G401 (cell line): ENCODE data around the gene GREB1L. TPM values are rescaled to one million over a fixed set of nuclear protein-coding genes. Genes with fewer than 3 reads are reported as not detected.
"Not testable (repeated sequence)": the region's sequence is repeated elsewhere in the genome, so short reads cannot be mapped to it uniquely, and the experiment has no call there.

Experiments used
- DNase-seq: peaks from one replicate; pipeline ENCODE4 v3.0.0-alpha.2; 2015; ENCODE audit warnings: low spot score
- in situ Hi-C: cut with HindIII; loops from 2 replicates; pipeline ENCODE4 v1.10.0; 2016; ENCODE audit warnings: low sequenced_read_pairs, mixed read lengths
- total RNA-seq: library from RNA; depleted of rRNA; stranded (reverse); fragments of >200 nt; shearing (Covaris generic); gene quantifications from 2 replicates; pipeline ENCODE4 v1.2.3, GENCODE V29; 2014; rRNA removed

GREB1L gene
- 7.6 and 11.7 TPM in 2 replicates for total RNA-seq

DNA sequence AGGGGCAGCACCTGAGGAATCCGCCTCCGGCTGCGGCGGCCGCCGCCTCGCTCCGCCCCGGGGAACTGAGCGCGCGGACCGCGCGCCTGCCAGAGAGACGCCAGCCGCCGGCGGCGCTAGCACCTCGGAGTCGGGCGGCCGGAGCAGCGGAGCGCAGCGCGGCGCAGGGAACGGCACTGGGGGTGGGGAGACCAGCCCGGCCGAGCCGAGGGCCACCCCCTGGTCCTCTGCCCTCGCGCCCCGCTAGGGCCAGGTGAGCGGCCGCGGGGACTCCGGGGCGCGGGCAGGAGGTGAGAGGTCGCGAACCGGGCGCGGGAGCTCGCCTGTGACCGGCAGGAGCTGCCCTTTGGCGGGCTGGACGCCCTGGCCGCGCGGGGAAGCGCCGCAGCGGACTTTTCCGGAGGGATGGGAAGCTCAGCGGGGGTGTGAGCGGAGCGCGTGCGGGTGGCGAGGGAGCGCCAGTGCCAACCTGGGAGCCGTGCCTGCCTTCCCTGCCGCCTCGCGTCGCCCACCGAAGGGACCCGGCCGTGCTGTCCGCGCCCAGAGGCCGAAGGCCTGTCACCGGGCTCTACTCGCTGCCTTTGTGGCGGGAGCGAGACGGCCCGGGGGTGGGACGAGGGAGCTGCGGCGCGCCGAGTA lies at the start of gene GREB1L:
GREB1L (plus strand) TSS at position 92 of the 639 bp plus-strand sequence. CDS start 141,287 bp downstream, outside the sequence.
- in situ Hi-C loops, result no loop called here
- peak; percentile 16 for DNase-seq

DNA sequence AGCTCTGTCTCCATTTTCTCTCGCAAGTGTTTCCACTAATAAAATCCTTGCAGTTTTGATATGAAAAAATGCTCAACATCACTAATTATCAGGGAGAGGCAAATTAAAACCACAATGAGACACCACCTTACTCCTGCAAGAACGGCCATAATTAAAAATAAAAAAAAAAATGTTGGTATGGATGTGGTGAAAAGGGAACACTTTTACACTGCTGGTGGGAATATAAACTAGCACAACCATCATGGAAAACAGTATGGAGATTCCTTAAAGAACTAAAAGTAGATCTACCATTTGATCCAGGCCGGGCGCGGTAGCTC lies 49.8 kb upstream of the GREB1L start:
- DNase-seq, result no peak
- in situ Hi-C loops, result no loop called here

DNA sequence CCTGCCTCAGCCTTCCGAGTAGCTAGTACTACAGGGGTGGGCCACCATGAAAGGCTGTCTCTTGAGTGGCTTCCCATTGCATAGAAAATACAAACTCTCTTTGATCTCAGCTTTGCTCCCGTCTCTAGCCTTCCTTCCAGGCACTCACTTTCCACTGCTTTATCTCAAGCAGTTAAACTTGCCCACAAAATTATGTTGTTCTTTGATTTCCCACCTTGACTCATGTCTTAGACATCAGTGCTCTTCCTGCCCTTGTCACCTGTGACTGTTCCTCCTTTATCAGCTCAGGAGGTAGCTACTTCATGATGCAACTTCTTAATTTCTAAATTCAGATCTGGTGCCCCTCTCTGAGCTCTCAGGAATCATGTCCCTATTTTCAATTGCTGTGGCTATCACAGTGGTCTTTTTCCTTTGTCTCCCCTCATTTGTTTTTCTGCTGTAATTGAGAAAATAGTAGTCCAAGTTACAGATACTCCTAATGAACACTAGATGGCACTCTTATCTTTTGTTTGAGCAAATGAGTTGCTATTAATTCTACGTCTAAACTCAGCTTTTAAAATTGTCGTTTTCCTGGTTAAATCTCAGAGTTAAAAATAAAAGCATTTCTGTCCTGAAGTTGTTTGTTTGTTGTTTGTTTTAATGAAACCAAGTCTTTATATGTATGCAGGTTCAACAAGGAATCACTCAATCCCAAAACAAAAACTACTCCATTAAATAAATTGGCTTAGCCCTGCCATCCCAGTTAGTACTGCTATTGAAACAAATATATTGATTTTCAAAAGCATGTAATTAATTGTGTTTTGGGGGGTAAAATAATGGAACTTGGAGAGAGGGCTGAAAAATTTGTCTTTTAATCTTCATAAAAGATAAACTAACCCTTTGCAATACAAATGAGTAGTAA lies 46.9 kb upstream of the GREB1L start:
- DNase-seq, result peak; percentile 56
- in situ Hi-C loops, result no loop called here

DNA sequence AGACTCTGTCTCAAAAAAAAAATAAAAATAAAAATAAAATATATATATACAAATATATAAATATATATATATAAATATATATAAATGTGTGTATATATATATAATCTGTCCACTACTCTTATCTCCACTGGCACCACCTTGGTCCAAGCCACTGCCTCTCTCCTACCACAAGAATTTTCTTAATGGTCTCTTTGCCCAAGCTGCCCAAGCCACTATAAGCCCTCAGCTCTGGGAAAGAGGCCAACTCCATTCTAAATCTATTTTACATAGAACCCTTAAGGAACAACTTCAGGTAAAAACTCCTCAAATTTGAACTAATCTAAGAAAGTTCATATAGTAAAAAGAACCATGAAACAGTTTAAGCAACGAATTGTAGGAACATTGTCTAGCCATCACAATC lies 45.6 kb upstream of the GREB1L start:
- in situ Hi-C loops, result no loop called here
- DNase-seq, result no peak

DNA sequence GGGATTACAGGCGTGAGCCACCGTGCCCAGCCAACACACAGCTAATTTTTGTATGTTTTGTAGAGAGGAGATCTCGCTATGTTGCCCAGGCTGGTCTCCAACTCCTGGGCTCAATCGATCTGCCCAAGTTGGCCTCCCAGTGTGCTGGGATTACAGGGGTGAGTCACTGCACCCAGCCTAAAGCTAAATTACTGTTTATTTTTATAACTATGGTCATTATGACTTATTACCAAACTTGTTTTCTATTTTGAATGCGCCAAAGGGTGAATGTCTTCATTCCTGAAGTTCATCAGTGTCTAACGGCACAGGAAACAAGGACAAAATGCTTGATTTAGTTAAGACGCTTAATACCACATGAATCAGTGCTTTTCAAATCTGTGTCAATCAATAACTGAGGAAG lies 38.9 kb upstream of the GREB1L start:
- in situ Hi-C loops, result loop anchor here (10.0 kb wide), 2 partner anchors 82 to 162 kb away; no protein-coding TSS in a partner anchor
- DNase-seq, result no peak

DNA sequence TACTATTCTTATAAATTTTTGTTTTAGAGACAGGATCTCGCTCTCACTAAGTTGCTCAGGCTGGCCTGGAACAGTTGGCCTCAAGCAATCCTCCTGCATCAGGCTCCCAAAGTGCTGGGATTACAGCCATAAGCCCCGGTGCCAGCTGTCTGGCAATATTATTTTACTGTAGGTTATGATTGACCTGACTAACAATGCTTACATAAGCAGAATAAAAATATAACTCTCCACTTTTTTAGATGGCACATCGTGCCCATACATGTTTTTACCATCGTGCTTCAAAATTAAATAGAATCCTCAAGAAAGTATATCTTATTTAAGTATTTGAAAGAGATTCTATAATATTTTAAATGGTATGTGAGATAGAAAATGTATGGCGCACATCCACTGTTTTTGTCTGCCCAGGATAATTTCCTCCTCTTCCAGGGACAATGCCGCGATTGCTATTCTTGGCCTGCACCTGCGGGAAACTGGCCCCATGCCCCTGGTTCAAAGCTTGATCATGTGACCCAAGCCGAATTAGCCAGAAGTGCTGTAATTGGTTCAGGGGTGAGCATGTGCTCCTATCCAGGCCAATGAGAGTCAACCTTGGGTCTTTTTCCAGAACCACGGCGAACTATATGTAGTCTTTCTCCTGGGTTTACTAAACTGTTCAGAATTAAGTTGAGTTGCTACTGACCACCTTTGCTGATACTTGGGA lies 38.3 kb upstream of the GREB1L start:
- DNase-seq, result no peak
- in situ Hi-C loops, result loop anchor here (10.0 kb wide), 2 partner anchors 81 to 161 kb away; no protein-coding TSS in a partner anchor

DNA sequence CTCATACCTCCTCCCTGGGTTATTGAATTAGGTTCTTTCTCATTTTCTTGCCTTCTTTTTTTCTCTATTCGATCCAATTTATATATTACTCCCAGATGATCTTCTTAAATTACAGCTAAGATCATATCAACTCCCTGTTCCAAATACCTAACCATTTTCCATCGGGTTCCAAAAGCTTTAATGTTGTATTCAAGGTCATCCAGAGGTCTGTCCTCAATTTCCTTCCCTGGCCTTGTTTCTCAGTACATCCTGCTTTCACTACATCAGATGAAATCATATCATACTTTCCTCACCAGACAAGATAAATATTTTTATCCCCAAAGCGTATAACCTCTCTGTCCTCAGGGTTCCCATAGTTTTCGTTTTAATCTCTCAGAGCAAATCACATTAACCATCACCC lies 36.3 kb upstream of the GREB1L start:
- in situ Hi-C loops, result loop anchor here (10.0 kb wide), 2 partner anchors 79 to 159 kb away; no protein-coding TSS in a partner anchor

DNA sequence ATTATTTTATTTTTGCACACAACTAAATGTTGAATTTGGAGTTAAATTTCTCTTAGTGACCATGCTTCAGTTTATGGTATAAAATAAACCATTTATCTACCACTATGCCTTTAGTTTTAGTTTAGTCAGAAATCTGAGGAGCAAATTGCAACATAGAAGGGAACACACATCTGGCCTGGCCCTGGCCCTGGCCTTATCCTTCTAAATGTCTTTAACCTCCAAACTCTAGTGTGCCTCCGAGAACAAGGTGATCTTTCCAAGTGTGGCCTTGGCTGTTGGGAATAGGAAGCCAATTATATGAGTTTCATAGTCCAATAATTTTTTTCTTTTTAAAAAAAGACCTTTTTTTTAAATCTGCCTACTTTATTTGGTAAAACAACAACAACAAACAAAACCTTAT lies 31.8 kb upstream of the GREB1L start:
- no peak for DNase-seq
- in situ Hi-C loops, result no loop called here

More for the DNA sequence above, 36.3 kb upstream of the GREB1L start:
- DNase-seq, result no peak

DNA sequence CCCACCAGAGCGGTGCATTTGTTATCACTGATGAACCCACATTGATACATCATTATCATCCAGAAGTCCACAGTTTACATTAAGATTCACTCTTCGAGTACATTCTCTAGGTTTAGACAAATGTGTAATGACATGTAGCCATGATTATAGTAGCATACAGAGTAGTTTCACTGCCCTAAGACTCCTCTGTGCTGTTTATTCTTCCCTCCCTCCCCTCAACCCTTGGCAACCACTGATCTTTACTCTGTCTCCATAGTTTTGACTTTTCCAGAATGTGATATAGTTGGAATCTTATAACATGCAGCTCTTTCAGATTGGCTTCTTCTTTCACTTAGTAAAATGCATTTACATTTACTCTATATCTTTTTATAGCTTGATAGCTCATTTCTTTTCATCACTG lies 31.2 kb upstream of the GREB1L start:
- in situ Hi-C loops, result no loop called here
- no peak for DNase-seq

DNA sequence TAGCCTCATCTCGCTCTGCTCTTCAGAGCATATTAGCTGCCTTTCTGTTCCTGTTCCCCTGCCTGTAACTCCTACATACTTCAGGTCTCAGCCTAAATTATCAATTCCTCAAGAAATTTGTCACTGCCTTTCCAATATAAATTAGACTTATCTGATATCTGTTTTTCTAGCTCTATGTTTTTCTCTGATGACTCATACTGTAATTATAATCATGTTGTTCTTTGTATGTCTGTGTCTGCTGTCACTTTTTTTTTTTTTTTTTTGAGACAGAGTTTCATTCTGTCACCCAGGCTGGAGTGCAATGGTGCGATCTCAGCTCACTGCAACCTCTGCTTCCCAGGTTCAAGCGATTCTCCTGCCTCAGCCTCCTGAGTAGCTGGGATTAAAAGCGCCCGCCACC lies 27.6 kb upstream of the GREB1L start:
- DNase-seq, in situ Hi-C loops: not testable (repeated sequence)

DNA sequence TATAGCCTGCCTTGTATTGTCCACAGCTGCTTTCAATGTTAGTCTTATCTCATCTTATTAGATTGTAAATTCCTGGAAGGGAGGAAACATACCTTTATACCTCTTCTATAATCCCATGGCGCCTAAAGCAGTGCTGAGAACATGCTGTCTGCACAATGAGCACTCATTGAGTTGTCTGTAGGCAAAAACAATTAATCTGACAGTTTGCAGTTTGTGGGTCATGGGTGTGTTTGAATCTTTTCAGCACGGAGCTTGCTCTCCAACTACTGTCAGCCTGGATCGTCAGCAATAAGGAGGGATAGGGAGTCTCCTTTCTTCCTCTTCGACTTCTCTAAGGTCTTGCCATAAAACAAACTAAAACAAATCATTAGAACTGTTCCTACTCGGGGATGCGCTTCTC lies 26.5 kb upstream of the GREB1L start:
- in situ Hi-C loops, result no loop called here
- no peak for DNase-seq

DNA sequence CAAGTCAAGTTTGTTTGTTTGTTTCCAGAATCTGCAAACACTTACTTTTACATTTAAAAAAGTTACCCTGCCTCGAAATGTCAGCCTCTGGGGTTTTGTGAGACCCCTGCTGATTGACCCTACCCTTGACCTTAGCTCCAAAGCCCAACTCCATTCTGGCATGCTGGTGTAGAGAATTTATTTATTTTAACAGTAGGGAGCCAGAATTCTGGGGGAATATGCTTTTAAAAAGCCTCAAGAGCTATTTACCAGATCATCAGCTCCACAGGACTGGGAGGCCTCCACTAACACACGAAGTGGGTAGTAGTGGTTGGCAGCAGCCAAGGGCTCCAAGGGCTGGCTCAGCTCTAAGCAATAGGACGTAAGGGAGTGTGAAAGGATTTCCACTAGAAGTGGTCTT lies 23.2 kb upstream of the GREB1L start:
- DNase-seq, result no peak
- in situ Hi-C loops, result no loop called here

DNA sequence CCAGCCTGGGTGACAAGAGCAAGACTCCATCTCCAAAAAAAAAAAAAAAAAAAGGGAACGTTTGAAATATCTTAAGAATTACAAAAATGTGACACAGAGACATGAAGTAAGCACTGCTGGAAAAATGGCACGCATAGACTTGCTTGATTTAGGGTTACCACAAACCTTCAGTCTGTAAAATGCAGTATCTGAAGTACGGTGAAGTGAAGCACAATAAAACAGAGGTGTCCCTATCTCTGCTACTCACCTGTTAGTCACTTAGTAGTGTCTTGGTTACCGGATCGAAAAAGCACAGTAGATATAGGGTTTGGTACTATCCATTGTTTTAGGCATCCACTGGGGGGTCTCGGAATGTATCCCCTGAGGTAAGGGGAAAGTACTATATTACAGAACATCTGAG lies 11.6 kb upstream of the GREB1L start:
- in situ Hi-C loops, result no loop called here
- DNase-seq, result no peak

DNA sequence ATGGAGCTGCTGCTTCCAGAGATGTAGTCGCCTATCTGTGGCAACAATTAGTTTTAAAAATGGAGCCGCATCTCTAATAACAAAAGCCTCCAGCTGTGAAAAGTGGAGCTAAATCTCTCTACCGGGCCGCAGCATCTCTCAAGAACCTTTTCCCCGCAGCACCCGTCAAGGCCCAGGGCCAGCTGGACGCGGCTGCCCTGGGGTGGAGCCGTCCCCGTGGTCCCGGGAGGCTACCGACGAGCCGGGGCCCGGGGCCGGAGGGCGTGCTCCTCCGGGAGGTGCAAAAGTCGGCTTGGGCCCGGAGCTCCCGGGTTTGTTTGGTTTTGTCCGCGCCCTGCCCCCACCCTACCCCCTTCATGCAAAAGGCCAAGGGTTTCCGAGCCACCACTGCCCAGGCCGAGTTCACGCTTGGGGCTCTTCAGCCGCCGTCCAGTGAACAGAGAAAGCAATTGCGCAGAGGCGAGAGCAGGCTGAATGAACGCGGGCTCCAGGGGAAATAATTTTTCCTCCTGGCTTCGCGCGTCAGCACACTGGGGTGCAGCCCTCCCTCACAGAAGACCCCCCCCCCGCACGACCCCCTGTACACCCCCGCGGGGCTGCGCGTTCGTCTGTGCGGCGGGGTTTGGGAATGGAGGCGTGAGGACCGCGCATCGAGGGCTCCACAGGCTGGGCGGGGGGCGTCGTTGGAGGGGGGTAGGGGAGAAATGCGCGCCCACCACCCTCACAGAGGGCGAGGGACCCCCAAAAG lies 557 bp upstream of the GREB1L start:
- in situ Hi-C loops, result no loop called here
- DNase-seq, result no peak

DNA sequence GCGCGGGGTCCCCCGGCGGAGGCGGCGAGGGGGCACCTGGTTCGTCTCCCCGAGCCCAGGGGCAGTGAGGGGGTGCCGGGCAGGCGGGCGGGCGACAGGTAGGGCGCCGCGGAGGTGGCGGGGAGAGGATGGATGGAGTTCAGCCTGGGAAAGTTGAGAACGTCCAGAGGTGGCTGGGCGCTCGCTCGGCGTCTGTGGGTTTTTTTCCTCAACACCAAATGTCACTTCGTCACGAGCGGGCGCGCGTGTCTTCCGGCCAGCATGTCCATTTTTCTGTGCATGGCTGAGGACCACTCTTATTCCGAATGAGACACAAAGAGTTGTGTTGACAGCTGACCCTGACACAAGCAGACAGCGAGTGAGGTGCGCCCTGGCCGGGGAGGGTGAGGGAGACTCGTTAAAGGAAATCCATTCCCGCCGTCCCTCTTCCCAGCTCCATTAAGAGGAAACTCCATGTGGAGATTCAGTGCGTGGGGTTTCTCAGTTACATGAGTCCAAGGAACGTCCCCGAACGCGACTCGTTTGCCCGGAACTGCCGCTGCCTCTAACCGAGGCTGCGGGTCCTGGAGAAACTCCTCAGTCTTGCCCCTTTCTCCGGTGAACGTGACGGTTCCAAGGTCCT lies 859 bp downstream of the GREB1L start:
- no peak for DNase-seq
- in situ Hi-C loops, result no loop called here

DNA sequence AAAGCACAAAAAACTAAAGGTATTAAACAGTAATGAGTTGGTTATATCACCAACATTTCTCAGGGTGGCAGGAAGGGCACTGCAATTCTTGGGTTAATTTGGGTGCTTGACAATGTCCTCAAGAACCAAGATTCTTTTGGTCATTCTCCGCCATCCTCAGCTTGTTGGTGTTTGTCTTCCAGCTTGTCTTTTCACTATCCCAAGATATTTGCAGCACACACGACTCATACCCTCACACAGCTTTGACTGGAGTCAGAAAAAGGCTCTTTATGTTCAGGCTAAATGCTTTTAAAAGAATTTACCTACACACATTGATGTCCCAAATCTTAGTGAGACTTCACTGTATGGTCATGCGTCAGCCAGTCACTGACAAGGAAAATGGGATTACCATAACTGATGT lies 12.5 kb downstream of the GREB1L start:
- in situ Hi-C loops, result no loop called here
- no peak for DNase-seq

DNA sequence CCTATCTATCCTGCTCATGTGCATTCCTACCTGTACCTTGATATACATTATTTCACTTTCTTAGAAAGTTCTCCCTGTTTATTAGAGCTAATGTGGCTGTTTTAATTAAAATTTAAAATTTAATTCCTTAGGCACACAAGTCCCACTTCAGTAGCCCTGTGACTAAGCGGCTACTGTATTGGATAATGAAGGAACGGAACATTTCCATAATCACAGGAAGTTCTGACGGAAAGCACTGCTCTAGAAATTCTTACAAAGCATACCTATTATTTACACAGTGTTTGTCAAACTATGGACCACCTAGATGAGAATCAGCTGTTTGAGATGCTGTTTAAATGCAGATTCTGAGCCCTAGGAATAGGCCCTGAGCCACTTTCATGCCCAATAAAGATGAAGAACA lies 13.2 kb downstream of the GREB1L start:
- no peak for DNase-seq

DNA sequence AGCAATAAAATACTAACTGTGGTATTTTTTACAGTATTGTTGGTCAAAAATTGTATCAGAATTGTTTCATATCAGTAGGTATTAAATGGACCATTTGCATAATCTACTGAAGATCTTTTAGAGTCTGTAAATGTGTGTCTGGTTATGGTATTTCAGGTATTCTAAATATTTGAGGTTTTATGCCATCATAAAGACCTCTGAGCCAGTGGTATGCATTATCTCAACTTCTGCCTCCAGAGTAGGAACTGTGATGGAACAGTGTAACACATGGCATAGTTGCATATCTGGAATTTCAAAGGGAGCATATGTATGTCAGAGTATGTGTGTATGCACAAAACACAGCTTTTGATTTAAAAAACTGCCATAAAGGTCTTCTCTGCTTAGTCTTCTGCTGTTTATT lies 15.4 kb downstream of the GREB1L start:
- DNase-seq, result no peak
- in situ Hi-C loops, result no loop called here

More for the DNA sequence above, 13.2 kb downstream of the GREB1L start:
- in situ Hi-C loops, result no loop called here

DNA sequence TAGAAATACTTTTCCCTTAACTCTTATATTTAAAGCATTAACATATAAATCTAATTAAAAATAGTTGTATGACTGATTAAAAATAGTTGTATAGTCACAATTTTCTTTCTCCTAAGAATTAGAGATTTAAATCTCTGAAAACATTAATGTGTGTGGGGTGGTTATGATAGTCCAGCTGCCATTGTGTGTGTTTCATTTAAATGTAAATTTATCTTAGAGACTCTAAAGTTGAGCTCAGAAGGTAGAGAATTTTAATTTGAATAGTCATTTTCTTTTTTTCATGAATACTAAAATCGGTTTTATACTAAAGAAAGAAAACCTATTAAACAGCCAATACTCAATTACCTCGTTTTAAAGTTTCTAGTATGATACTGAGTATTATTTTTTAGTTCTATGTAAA lies 18.6 kb downstream of the GREB1L start:
- DNase-seq, result no peak
- in situ Hi-C loops, result no loop called here
